Vagina (tissue), 2 donors: ENCODE results near the gene CAMSAP1. TPM values are rescaled to one million over a fixed set of nuclear protein-coding genes. Genes with fewer than 3 reads are reported as not detected.

Experiments
- DNase-seq, 2 donors: peaks; one replicate each; pipeline ENCODE4 v3.0.0-alpha.2; 2017; ENCODE audit errors: extremely low spot score in 2 of 2
- H3K27ac ChIP-seq: fragments of 200-600 bp; sonication (generic); one replicate; pipeline ENCODE4 v1.5.1; 2019
- H3K27me3 ChIP-seq: fragments of 200-600 bp; sonication (generic); one replicate; pipeline ENCODE4 v1.5.1; 2019
- H3K36me3 ChIP-seq, 2 donors: fragments of 200-600 bp; sonication (generic); one replicate each; pipeline ENCODE4 v1.5.1; 2017 to 2019
- H3K4me1 ChIP-seq: fragments of 200-600 bp; sonication (generic); one replicate; pipeline ENCODE4 v1.5.1; 2019
- H3K4me3 ChIP-seq, 2 donors: fragments of 200-600 bp; sonication (generic); 1 replicate in 1 of 2; 2 replicates in 1 of 2; pipeline ENCODE4 v1.5.1; 2016 to 2019
- H3K9me3 ChIP-seq: fragments of 200-600 bp; sonication (generic); one replicate; pipeline ENCODE4 v1.5.1; 2019
- POLR2A ChIP-seq, 2 donors: fragments of 450-650 bp; IDR thresholded peaks; one replicate each; pipeline ENCODE4 v1.6.1; 2017; ENCODE audit warnings: antibody characterized with exemption in 2 of 2, mild to moderate bottlenecking in 2 of 2, moderate library complexity in 2 of 2
- POLR2AphosphoS5 ChIP-seq, 2 donors: sonication (generic); formaldehyde crosslinking; IDR thresholded peaks; one replicate each; pipeline ENCODE4 v1.9.0; 2017; ENCODE audit warnings: antibody characterized with exemption in 2 of 2, mild to moderate bottlenecking in 2 of 2, low read depth in 1 of 2; ENCODE audit not compliant: insufficient read depth in 1 of 2
- intact Hi-C: fragments of 100-400 bp; cut with DNase I; formaldehyde crosslinking; loops from one replicate; pipeline ENCODE4 v1.15.1; 2023
- total RNA-seq: library from RNA; depleted of rRNA; stranded (reverse); fragments of >200 nt; gene quantifications from one replicate; pipeline ENCODE4 v1.2.3, GENCODE V29; 2016
- TF ChIP-seq, protein P1 (sequence below), 3 experiments: fragments of 450-650 bp in 2 of 3; fragments of 200-600 bp in 1 of 3; sonication (generic) in 1 of 3; IDR thresholded peaks; one replicate each; pipeline ENCODE4 v1.5.1; 2017 to 2019; ENCODE audit warnings: antibody characterized with exemption in 3 of 3, mild to moderate bottlenecking in 2 of 3, moderate library complexity in 2 of 3

Gene CAMSAP1
- total RNA-seq, 1 donor from 2014 or later, result 20.9 TPM

DNA sequence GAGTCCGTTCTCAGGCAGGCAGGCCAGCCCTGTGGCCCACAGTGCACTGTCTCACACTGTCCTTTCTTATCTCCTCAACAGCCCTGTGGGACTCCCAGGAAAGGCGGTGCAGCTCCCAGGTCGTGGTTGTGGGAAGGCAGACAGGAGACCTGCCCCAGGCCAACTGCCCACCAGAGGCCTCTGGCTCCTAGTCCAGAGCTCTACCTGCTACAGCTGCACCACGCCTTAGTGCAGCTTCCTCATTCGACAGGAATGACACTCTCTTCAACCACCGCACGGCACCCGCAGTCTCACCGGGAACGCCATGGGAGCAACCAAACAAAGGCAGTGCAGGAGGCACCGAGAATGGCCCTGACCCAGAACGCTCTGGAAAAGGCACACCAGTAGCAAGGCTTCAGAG lies 25.3 kb downstream of the CAMSAP1 start:
- no peak for DNase-seq
- H3K27ac ChIP-seq, result no peak overlapping the region
- H3K4me1 ChIP-seq, result peaks cover 28% of the 10 kb centered on the region
- TF ChIP-seq, protein P1, sequence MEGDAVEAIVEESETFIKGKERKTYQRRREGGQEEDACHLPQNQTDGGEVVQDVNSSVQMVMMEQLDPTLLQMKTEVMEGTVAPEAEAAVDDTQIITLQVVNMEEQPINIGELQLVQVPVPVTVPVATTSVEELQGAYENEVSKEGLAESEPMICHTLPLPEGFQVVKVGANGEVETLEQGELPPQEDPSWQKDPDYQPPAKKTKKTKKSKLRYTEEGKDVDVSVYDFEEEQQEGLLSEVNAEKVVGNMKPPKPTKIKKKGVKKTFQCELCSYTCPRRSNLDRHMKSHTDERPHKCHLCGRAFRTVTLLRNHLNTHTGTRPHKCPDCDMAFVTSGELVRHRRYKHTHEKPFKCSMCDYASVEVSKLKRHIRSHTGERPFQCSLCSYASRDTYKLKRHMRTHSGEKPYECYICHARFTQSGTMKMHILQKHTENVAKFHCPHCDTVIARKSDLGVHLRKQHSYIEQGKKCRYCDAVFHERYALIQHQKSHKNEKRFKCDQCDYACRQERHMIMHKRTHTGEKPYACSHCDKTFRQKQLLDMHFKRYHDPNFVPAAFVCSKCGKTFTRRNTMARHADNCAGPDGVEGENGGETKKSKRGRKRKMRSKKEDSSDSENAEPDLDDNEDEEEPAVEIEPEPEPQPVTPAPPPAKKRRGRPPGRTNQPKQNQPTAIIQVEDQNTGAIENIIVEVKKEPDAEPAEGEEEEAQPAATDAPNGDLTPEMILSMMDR (IDR thresholded peaks at IDR 0.05), result no peak
- TF ChIP-seq POLR2A (IDR thresholded peaks at IDR 0.05), result no peak
- no peak for TF ChIP-seq POLR2AphosphoS5 (IDR thresholded peaks at IDR 0.05; ENCODE audit: insufficient read depth in 1 of 2, low read depth in 1 of 2)
- no peaks in the 10 kb centered on the region for H3K27me3 ChIP-seq
- no peaks in the 10 kb centered on the region for H3K9me3 ChIP-seq
- intact Hi-C loops, result no loop called here
- H3K4me3 ChIP-seq, result no peak overlapping the region
- H3K36me3 ChIP-seq, result peaks cover 0 to 4% of the 10 kb centered on the region in 2 donors

DNA sequence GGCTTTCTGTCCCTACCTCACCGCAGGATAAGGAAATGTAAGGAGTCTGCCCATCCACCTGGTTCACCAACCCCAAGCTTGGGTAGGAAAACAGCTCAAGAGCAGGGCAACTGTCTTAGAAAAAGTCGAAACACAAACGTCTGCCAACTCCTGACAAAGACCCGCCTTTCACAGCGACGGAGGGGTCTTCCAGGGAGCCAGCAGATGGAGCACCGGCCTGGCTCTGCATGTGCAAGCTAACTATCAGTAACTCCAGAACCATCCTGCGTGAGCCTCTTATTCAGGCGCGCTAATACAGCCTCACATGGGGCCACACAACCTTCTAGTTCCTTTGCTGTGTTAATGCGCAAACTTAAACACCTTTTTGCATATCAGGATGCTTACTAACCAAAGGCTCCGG lies 26.9 kb downstream of the CAMSAP1 start:
- DNase-seq, result no peak
- peaks cover 0 to 4% of the 10 kb centered on the region in 2 donors for H3K36me3 ChIP-seq
- H3K9me3 ChIP-seq, result no peaks in the 10 kb centered on the region
- no peak overlapping the region for H3K27ac ChIP-seq
- TF ChIP-seq, protein P1 (IDR thresholded peaks at IDR 0.05), result no peak
- TF ChIP-seq POLR2A (IDR thresholded peaks at IDR 0.05) (no peak), POLR2AphosphoS5 (IDR thresholded peaks at IDR 0.05; ENCODE audit: insufficient read depth in 1 of 2, low read depth in 1 of 2) (no peak)
- no peak overlapping the region for H3K4me3 ChIP-seq
- H3K27me3 ChIP-seq, result no peaks in the 10 kb centered on the region
- H3K4me1 ChIP-seq, result peaks cover 14% of the 10 kb centered on the region
- intact Hi-C loops, result no loop called here

DNA sequence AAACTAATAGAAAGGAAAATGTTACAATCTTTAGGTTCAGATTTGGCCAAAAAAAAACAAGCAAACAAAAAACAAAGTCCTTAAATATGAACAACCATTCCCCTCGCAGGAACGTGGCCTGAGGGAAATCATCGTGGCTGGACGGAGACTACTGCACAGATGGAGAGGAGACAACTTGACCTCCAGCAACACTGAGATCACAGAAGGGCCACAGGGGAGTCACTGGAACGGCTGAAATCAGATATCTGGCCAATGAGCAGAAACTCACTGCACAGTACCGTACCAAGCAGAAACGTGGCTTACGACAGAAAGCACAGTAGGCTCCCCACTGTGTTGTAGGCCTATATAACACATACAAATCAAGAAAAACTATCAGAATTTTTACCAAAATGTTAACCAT lies 27.7 kb downstream of the CAMSAP1 start:
- no peaks in the 10 kb centered on the region for H3K27me3 ChIP-seq
- H3K4me3 ChIP-seq, result no peak overlapping the region
- H3K27ac ChIP-seq, result no peak overlapping the region
- H3K36me3 ChIP-seq, result peaks cover 0 to 4% of the 10 kb centered on the region in 2 donors
- no peak for TF ChIP-seq POLR2A (IDR thresholded peaks at IDR 0.05)
- no peaks in the 10 kb centered on the region for H3K9me3 ChIP-seq
- DNase-seq, result no peak
- intact Hi-C loops, result no loop called here
- peaks cover 6% of the 10 kb centered on the region for H3K4me1 ChIP-seq

DNA sequence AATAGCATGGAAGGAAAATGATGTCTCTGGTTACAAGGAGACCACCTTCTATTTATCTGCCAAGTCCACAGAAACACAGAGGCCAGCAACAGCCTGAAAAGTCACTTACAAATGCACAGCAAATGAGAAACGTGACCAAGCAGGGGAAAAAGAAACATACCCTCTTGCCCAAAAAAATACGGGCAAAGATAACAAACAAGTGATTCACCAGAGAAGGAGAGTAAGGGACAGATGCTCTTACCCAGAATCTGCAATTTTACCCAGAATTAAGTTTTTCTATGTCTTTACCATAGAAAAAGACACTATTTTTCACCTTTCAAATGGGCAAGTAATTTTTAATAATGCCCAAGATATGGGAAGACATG lies 28.1 kb downstream of the CAMSAP1 start:
- Histone ChIP-seq H3K9me3 (no peaks in the 10 kb centered on the region), H3K4me3 (no peak overlapping the region), H3K27ac (no peak overlapping the region), H3K27me3 (no peaks in the 10 kb centered on the region), H3K36me3 (peaks cover 0 to 4% of the 10 kb centered on the region in 2 donors), H3K4me1 (peaks cover 2% of the 10 kb centered on the region)
- TF ChIP-seq POLR2AphosphoS5 (IDR thresholded peaks at IDR 0.05; ENCODE audit: insufficient read depth in 1 of 2, low read depth in 1 of 2) (no peak), POLR2A (IDR thresholded peaks at IDR 0.05) (no peak)
- TF ChIP-seq, protein P1 (IDR thresholded peaks at IDR 0.05), result no peak
- intact Hi-C loops, result no loop called here
- no peak for DNase-seq

DNA sequence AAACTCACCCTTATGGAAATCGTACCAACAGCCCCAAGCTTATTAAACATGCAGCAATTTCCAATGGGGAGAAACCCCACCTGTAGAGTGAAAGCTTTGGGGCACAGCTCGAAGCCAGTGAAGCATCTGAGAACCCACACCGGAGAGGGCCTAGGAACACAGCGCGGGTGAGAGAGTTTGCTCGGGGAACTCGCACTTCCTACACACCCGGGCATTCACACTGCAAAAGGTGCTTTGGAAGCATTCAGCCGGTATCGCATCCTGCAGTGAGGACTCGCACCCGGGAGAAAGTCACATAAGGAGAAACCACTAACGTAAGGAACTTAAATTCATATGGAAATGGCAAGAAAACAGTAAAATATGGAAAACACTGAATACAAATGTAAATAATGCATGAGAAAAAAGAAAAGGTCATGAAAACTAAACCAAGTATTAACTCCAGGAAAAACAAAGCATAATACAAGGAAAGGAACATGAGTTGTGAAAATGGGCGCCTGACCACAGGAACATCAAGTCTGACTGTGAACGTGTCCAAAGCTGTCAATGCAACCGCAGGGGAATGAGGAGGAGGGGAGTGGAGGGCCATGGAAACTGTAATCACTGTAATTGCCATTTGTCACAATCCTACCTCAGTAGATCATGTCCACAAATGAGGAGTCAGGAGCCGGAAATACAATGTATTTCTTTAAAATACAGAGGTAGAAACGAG lies 28.7 kb downstream of the CAMSAP1 start:
- H3K27ac ChIP-seq, result no peak overlapping the region
- intact Hi-C loops, result no loop called here
- no peak overlapping the region for H3K4me3 ChIP-seq
- H3K27me3 ChIP-seq, result no peaks in the 10 kb centered on the region
- no peaks in the 10 kb centered on the region for H3K4me1 ChIP-seq
- TF ChIP-seq, protein P1 (IDR thresholded peaks at IDR 0.05), result no peak
- TF ChIP-seq POLR2AphosphoS5 (IDR thresholded peaks at IDR 0.05; ENCODE audit: insufficient read depth in 1 of 2, low read depth in 1 of 2), result no peak
- no peaks in the 10 kb centered on the region for H3K9me3 ChIP-seq
- H3K36me3 ChIP-seq, result peaks cover 0 to 4% of the 10 kb centered on the region in 2 donors
- DNase-seq, result no peak
